GM12878 (cell line): ENCODE results near the gene KIRREL3.

ENCODE experiments used
- ASH2L ChIP-seq: fragments of 300-600, 200-600 bp; sonication (generic); IDR thresholded peaks from 2 replicates; pipeline ENCODE4 v1.6.1; 2017; ENCODE audit warnings: low read depth, mild to moderate bottlenecking, borderline replicate concordance
- BHLHE40 ChIP-seq, 2 experiments: fragments of 450-650 bp in 1 of 2; IDR thresholded peaks; 2 replicates each; pipeline ENCODE4 v1.6.1; 2011 to 2017; ENCODE audit warnings: low read depth in 2 of 2, borderline replicate concordance in 1 of 2, improper control_type of control experiment in 1 of 2, low read length in 1 of 2, mild to moderate bottlenecking in 1 of 2
- CTCF ChIP-seq, 3 experiments: IDR thresholded peaks in 2 of 3; conservative IDR thresholded peaks in 1 of 3; 2 replicates each; pipeline ENCODE4 v1.5.1; 2011; ENCODE audit warnings: low read depth in 3 of 3, low read length in 3 of 3, mild to moderate bottlenecking in 3 of 3, control low read depth in 2 of 3, moderate library complexity in 2 of 3, inconsistent platforms in 1 of 3, mixed read lengths in 1 of 3; ENCODE audit not compliant: control insufficient read depth in 2 of 3, insufficient read depth in 1 of 3; ENCODE audit errors: extremely low read depth in 1 of 3
- JUND ChIP-seq: IDR thresholded peaks from 2 replicates; pipeline ENCODE4 v1.6.1; 2012; ENCODE audit warnings: low read depth, mild to moderate bottlenecking, low read length, improper control_type of control experiment, moderate library complexity
- MAX ChIP-seq: IDR thresholded peaks from 2 replicates; pipeline ENCODE4 v1.6.1; 2012; ENCODE audit warnings: low read depth, low read length, improper control_type of control experiment
- MLLT1 ChIP-seq: fragments of 450-650 bp; IDR thresholded peaks from 2 replicates; pipeline ENCODE4 v1.6.1; 2016; ENCODE audit warnings: mild to moderate bottlenecking
- POLR2AphosphoS2 ChIP-seq: IDR thresholded peaks from 2 replicates; pipeline ENCODE4 v1.6.1; 2011; ENCODE audit warnings: low read depth, mild to moderate bottlenecking, low read length, improper control_type of control experiment, moderate library complexity
- RFX5 ChIP-seq: IDR thresholded peaks from 2 replicates; pipeline ENCODE4 v1.6.1; 2011; ENCODE audit warnings: low read depth, low read length, improper control_type of control experiment
- SREBF2 ChIP-seq: IDR thresholded peaks from 2 replicates; pipeline ENCODE4 v1.6.1; 2012; ENCODE audit warnings: mild to moderate bottlenecking, low read length

- TF ChIP-seq BHLHE40 (IDR thresholded peaks at IDR 0.05; ENCODE audit: borderline replicate concordance in 1 of 2, low read depth in 2 of 2, low read length in 1 of 2) (no peak), MAX (no peak), RFX5 (no peak), JUND (no peak), MLLT1 (no peak), CTCF (IDR thresholded peaks at IDR 0.05 in 2 of 3, conservative IDR thresholded peaks at IDR 0.05 in 1 of 3; ENCODE audit: control insufficient read depth in 2 of 3, extremely low read depth in 1 of 3, insufficient read depth in 1 of 3, low read depth in 3 of 3, low read length in 3 of 3) (no peak), SREBF2 (no peak), ASH2L (no peak), POLR2AphosphoS2 (no peak)
These were observed 36.4 kb upstream of the KIRREL3 start for GRCh38 chr11:127037001-127037400.
